WERI-Rb-1 (cell line): Measurements from ENCODE around the gene HERC6.

Source experiments
- DNase-seq: peaks from one replicate; pipeline ENCODE4 v3.0.0-alpha.2; 2020
- H3K27ac ChIP-seq: fragments of 250-450 bp; sonication (Bioruptor Pico); 2 replicates; pipeline ENCODE4 v1.5.1; 2020; ENCODE audit warnings: mild to moderate bottlenecking, moderate library complexity
- H3K27me3 ChIP-seq: fragments of 250-450 bp; sonication (Bioruptor Pico); 2 replicates; pipeline ENCODE4 v1.5.1; 2021; ENCODE audit warnings: mild to moderate bottlenecking, low read depth, moderate library complexity; ENCODE audit not compliant: insufficient read depth, severe bottlenecking
- H3K36me3 ChIP-seq: fragments of 250-450 bp; sonication (Bioruptor Pico); 2 replicates; pipeline ENCODE4 v1.5.1; 2020; ENCODE audit warnings: mild to moderate bottlenecking, moderate library complexity
- H3K4me3 ChIP-seq: 2 replicates; pipeline ENCODE4 v1.5.1; 2011; ENCODE audit warnings: low read depth, mild to moderate bottlenecking, control low read depth, low read length
- H3K9me3 ChIP-seq: fragments of 250-450 bp; sonication (Bioruptor Pico); 2 replicates; pipeline ENCODE4 v1.5.1; 2021; ENCODE audit warnings: mild to moderate bottlenecking, moderate library complexity; ENCODE audit not compliant: severe bottlenecking
- CTCF ChIP-seq: IDR thresholded peaks from 2 replicates; pipeline ENCODE4 v1.5.1; 2011; ENCODE audit warnings: low read depth, mild to moderate bottlenecking, control low read depth, inconsistent platforms, low read length

Gene HERC6

GRCh38 chr4:88409206-88409605 lies 30.6 kb downstream of the HERC6 start:
- DNase-seq: no peak
- no peaks in the 10 kb centered on the region for H3K27me3 ChIP-seq
- no peak overlapping the region for H3K27ac ChIP-seq
- H3K36me3 ChIP-seq: no peaks in the 10 kb centered on the region
- no peaks in the 10 kb centered on the region for H3K9me3 ChIP-seq
- no peak for TF ChIP-seq CTCF
- H3K4me3 ChIP-seq: no peak overlapping the region

GRCh38 chr4:88409789-88410188 lies 31.1 kb downstream of the HERC6 start:
- DNase-seq: no peak
- Histone ChIP-seq H3K27me3 (no peaks in the 10 kb centered on the region), H3K4me3 (no peak overlapping the region), H3K36me3 (no peaks in the 10 kb centered on the region), H3K27ac (no peak overlapping the region), H3K9me3 (no peaks in the 10 kb centered on the region)
- TF ChIP-seq CTCF: no peak

- Histone ChIP-seq H3K9me3 (no peaks in the 10 kb centered on the region), H3K36me3 (no peaks in the 10 kb centered on the region), H3K4me3 (no peak overlapping the region), H3K27ac (no peak overlapping the region), H3K27me3 (no peaks in the 10 kb centered on the region)
- DNase-seq: no peak
- TF ChIP-seq CTCF: no peak
Observed at GRCh38 chr4:88411491-88412096, 32.9 kb downstream of the HERC6 start.

- Histone ChIP-seq H3K27me3 (no peaks in the 10 kb centered on the region), H3K4me3 (no peak overlapping the region), H3K9me3 (no peaks in the 10 kb centered on the region), H3K36me3 (no peaks in the 10 kb centered on the region), H3K27ac (no peak overlapping the region)
- no peak for DNase-seq
- no peak for TF ChIP-seq CTCF
Observed at GRCh38 chr4:88413801-88414200, 35.1 kb downstream of the HERC6 start.

- H3K27ac ChIP-seq: no peak overlapping the region
- H3K4me3 ChIP-seq: no peak overlapping the region
- DNase-seq: no peak
- TF ChIP-seq CTCF: no peak
- H3K27me3 ChIP-seq: no peaks in the 10 kb centered on the region
- no peaks in the 10 kb centered on the region for H3K36me3 ChIP-seq
- H3K9me3 ChIP-seq: no peaks in the 10 kb centered on the region
Observed at GRCh38 chr4:88414755-88415154, 36.1 kb downstream of the HERC6 start.

- no peak overlapping the region for H3K4me3 ChIP-seq
- no peak overlapping the region for H3K27ac ChIP-seq
- H3K9me3 ChIP-seq: no peaks in the 10 kb centered on the region
- H3K36me3 ChIP-seq: no peaks in the 10 kb centered on the region
- no peak for TF ChIP-seq CTCF
- no peaks in the 10 kb centered on the region for H3K27me3 ChIP-seq
- DNase-seq: no peak
Observed at GRCh38 chr4:88415982-88416381, 37.3 kb downstream of the HERC6 start.
